GM21360 (cell line): Measurements from ENCODE around the gene MYL5.
"Not testable (repeated sequence)": the region's sequence is repeated elsewhere in the genome, so short reads cannot be mapped to it uniquely, and the experiment has no call there.

ENCODE experiments used
- ATAC-seq: cut with Tn5 transposase; IDR thresholded peaks from one replicate; pipeline ENCODE4 v1.9.1; 2021; ENCODE audit warnings: mild to moderate bottlenecking, moderate library complexity; ENCODE audit not compliant: unreplicated experiment

The MYL5 gene

GRCh38 chr4:704198-704891 lies 30.0 kb downstream of the MYL5 start:
- no peak for ATAC-seq

DNA sequence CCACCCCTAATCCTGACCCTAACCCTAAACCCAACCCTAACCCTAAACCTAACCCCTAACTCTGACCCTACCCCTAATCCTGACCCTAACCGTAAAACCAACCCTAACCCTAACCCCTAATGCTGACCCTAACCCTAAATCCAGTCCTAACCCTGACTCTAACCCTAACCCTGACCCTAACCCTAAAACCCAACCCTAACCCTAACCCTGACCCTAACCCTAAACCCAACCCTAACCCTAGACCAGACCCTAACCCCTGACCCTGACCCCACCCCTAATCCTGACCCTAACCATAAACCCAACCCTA lies 30.6 kb downstream of the MYL5 start:
- no peak for ATAC-seq

GRCh38 chr4:705278-706082 lies 31.1 kb downstream of the MYL5 start, which contains the start of gene PCGF3:
Gene PCGF3 (plus strand): TSS chr4:705832. CDS start chr4:733681, 27,849 bp downstream.
- ATAC-seq, result peak; percentile 88

- not testable (repeated sequence) for ATAC-seq
Measured at GRCh38 chr4:706083-706633, 31.8 kb downstream of the MYL5 start.

GRCh38 chr4:706834-707598 lies 32.7 kb downstream of the MYL5 start:
- no peak for ATAC-seq

DNA sequence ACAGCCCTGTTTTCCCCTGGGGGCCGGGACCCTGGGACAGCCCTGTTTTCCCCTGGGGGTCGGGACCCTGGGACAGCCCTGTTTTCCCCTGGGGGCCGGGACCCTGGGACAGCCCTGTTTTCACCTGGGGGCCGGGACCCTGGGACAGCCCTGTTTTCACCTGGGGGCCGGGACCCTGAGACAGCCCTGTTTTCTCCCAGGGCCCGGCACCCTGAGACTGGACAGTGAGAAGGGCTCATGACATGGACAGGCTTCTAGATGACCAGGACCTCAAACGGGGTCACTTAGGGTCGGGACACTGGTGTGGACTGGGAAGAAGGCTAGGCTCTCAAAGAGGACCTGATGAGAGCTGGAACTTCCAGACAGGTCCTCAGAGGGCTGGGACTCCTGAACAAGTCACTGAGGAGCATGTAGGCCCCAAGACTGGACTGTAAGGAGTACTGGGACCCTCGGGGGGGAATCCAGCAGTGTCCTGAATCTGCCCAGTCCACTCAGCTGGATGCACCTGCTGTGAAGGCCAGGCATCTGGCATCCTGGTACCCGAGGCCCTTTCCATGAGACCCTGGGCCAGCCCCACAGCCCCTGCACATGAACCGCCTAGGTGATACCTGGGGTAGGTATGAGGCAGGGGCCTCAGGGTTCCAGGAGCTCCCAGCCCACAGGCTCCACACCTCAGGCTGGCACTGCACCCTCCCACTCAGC lies 33.7 kb downstream of the MYL5 start:
- ATAC-seq, result no peak

- no peak for ATAC-seq
Measured at GRCh38 chr4:708631-708933, 34.2 kb downstream of the MYL5 start.

- ATAC-seq, result no peak
Measured at GRCh38 chr4:709348-709747, 35.0 kb downstream of the MYL5 start.

DNA sequence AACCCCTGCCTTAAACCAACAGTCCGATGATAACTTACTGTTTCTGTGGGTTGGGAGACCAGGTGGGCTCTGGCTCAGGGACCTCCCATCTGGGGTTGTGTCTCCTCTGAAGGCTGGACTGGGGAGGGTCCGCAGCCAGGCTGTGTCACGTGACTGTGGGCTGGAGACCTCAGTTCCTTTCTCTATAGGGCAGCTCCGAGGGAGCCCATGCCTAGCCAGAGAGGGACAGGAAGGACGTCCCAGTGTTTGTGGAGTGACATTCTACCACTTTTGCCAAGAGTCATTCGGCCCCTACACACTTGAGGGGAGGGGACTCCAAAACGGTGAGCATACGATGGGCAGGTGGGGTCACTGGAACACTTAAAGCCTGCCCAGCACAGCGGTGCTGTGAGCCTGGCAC lies 35.8 kb downstream of the MYL5 start:
- ATAC-seq, result no peak

GRCh38 chr4:710916-711315 lies 36.6 kb downstream of the MYL5 start:
- ATAC-seq, result no peak

DNA sequence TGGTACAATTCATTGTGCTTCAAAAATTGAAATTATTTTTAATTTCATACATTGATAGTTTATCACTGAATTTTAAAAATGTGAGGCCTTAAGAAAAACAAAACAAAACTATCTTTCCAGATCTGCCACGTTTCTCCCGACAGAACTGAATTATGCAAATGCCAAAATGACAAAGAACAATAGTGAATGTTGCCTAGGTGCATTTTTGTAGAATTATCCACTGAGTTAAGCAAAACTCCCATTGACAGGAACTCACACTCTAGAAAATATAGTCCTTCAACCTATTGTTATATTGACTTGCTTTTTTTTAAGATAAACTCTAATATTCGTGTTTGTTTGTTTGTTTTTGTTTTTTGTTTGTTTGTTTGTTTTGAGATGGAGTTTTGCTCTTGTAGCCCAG lies 37.8 kb downstream of the MYL5 start:
- ATAC-seq, result no peak

DNA sequence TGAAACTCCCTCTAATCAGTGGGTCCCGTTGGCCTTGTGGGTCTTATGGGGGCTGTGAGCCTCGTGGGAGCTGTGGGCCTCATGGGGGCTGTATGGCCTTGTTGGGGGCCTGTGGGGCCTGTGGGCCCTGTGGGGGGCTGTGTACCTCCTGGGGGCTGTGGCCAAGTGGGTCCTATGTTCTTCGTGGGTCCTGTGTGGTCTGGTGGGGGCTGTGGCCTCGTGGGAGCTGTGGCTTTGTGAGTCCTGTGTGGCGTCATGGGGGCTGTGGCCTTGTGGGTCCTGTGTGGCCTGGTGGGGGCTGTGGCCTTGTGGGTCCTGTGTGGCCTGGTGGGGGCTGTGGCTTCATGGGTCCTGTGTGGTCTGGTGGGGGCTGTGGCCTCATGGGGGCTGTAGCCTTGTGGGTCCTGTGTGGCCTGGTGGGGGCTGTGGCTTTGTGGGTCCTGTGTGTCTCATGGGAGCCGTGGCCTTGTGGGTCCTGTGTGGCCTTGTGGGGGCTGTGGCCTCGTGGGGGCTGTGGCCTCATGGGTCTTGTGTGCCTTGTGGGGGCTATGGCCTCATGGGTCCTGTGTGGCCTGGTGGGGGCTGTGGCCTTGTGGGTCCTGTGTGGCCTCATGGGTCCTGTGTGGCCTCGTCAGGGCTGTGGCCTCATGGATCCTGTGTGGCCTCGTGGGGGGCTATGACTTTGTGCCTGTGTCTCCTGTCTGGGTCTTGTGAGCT lies 38.7 kb downstream of the MYL5 start:
- no peak for ATAC-seq

- ATAC-seq, result no peak
Measured at GRCh38 chr4:714087-714486, 39.7 kb downstream of the MYL5 start.

DNA sequence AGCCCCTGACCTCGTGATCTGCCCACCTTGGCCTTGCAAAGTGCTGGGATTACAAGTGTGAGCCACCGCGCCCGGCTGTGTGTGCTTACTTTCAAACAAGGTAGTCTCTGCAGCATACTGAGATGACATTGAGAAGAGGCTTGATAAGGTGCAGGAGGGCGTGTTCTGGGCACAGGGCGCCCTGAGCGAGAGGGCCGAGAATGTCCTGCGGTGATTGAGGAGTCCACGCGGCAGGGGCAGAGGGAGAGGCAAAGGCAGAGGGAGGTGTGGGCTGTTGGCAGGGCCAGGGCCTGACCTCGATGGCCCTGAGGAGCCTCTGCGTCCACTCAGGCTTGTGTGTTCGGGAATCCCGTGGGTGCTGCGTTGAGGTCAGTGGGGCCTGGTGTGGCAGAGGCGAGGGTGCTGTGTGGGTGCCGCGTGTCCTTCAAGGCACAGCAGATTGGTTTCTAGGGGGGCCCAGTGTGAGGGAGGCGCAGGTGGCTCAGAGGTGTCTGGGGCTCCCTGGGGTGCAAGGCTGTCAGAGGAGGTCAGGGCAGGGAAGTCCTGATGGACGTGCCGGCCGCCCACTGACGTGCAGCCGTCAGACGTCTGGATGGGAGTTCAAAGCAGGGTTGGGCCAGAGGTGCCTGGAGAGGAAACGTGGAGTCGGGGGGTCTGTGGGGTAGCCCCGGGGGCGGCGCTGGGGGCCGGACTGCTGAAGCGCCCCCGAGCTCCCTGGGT lies 43.4 kb downstream of the MYL5 start:
- ATAC-seq, result no peak

DNA sequence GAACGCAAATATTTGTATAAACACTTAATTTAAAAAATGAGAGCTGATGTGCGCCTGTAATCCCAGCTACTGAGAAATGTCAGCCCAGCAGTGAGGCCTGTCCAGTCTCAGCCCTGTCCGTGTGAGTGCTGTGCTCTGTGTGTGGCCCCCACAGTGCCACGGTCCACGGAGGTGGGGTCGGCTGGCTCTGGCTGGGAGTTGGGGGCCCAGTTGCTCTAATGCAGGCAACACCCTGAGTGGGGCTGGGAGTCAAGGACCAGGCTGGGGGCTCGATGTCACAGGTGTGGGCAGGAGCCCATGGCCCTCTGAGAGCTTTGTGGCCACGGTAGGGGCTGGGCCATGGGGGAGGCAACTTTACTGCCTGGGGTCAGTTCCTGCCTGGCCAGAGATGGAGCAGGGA lies 44.1 kb downstream of the MYL5 start:
- ATAC-seq, result no peak

DNA sequence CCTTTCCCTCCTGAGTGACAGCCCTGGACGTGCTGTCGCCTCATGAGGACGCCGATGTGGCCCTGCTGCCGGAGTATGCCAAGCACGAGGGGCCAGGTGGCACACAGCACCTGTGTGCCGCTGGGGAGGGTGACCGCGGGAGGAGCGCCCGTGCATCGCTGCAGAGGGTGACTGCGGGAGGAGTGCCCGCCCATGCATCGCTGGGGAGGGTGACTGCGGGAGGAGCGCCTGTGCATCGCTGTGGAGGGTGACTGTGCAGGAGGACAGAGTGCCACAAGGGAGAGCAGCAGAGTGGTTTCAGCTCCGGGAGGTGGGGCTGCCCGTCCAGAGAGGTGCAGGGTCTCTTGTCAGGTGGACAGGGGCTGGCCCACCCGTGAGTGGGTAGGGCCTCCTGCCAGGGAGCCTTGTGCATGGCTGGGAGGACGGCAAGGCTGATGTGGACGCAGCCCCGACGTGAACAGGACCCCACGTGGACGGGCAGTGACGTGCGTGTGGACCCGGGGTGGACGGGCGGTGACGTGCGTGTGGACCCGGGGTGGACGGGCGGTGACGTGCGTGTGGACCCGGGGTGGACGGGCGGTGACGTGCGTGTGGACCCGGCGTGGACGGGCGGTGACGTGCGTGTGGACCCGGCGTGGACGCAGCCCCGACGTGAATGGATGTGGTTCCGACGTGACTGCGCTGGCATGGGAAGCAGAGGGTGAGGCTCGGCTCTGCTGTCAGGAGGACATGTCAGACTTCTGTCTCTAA lies 45.9 kb downstream of the MYL5 start:
- ATAC-seq, result no peak

GRCh38 chr4:721261-722168 lies 47.2 kb downstream of the MYL5 start:
- ATAC-seq, result no peak

GRCh38 chr4:722169-722725 lies 47.9 kb downstream of the MYL5 start:
- ATAC-seq, result no peak
